Karpas-422 (cell line): ENCODE measurements around the gene RRP9. TPM values are rescaled to one million over a fixed set of nuclear protein-coding genes. Genes with fewer than 3 reads are reported as not detected.
A peak's percentile ranks its signal among the peaks of the same experiment; 100 is the strongest.

Source experiments
- DNase-seq: peaks from one replicate; pipeline ENCODE4 v3.0.0-alpha.2; 2015
- H2AFZ ChIP-seq: fragments of 200-600 bp; sonication (generic); 2 replicates; pipeline ENCODE4 v1.6.1; 2014; ENCODE audit warnings: antibody characterized with exemption, low read length, mixed read lengths
- H3K27ac ChIP-seq: fragments of 200-600 bp; sonication (generic); 2 replicates; pipeline ENCODE4 v1.5.1; 2014; ENCODE audit warnings: mild to moderate bottlenecking, low read length, moderate library complexity
- H3K27me3 ChIP-seq: fragments of 200-600 bp; sonication (generic); 2 replicates; pipeline ENCODE4 v1.6.1; 2014; ENCODE audit warnings: low read length, mixed read lengths
- H3K36me3 ChIP-seq: fragments of 200-600 bp; sonication (generic); 2 replicates; pipeline ENCODE4 v1.6.1; 2014; ENCODE audit warnings: low read length, mixed read lengths; ENCODE audit not compliant: insufficient read depth
- H3K4me1 ChIP-seq: fragments of 200-600 bp; sonication (generic); 2 replicates; pipeline ENCODE4 v1.6.1; 2014; ENCODE audit warnings: mild to moderate bottlenecking, low read length, mixed read lengths
- H3K4me2 ChIP-seq: fragments of 200-600 bp; sonication (generic); 2 replicates; pipeline ENCODE4 v1.6.1; 2014; ENCODE audit warnings: low read length, low read depth, mild to moderate bottlenecking; ENCODE audit not compliant: poor library complexity, severe bottlenecking
- H3K4me3 ChIP-seq: fragments of 200-600 bp; sonication (generic); 2 replicates; pipeline ENCODE4 v1.5.1; 2014; ENCODE audit warnings: mild to moderate bottlenecking, antibody characterized with exemption, low read length, mixed read lengths
- H3K79me2 ChIP-seq: fragments of 200-600 bp; sonication (generic); 2 replicates; pipeline ENCODE4 v1.6.1; 2014; ENCODE audit warnings: mild to moderate bottlenecking, low read length, mixed read lengths
- H3K9ac ChIP-seq: fragments of 200-600 bp; sonication (generic); 2 replicates; pipeline ENCODE4 v1.6.0; 2014; ENCODE audit warnings: low read length
- H3K9me2 ChIP-seq: fragments of 200-600 bp; sonication (generic), shearing (Covaris generic); replicated peaks from 2 replicates; pipeline ENCODE4 v1.6.0; 2014; ENCODE audit warnings: mild to moderate bottlenecking, low read length, moderate library complexity; ENCODE audit not compliant: insufficient read depth
- H3K9me3 ChIP-seq: fragments of 300-700, 200-600 bp; sonication (generic); 2 replicates; pipeline ENCODE4 v1.6.1; 2014; ENCODE audit warnings: low read length, mixed read lengths
- H4K20me1 ChIP-seq: fragments of 200-600 bp; sonication (generic); 2 replicates; pipeline ENCODE4 v1.6.1; 2014; ENCODE audit warnings: mild to moderate bottlenecking, antibody characterized with exemption, low read length, low read depth; ENCODE audit not compliant: insufficient read depth
- total RNA-seq: library from RNA; depleted of rRNA; stranded (reverse); fragments of >200 nt; shearing (Covaris generic); gene quantifications from 2 replicates; pipeline ENCODE4 v1.2.3, GENCODE V29; 2014; ENCODE audit warnings: low replicate concordance

The RRP9 gene
- total RNA-seq, 1 experiment from 2014 or later, result 15.1 TPM

GRCh38 chr3:51940648-51941462 lies 849 bp downstream of the RRP9 start:
- DNase-seq, result peak; percentile 53
- Histone ChIP-seq H3K9me2 (no peaks in the 10 kb centered on the region), H3K27ac (no peak overlapping the region; the same call in 1 of the 2 replicates), H3K27me3 (no peaks in the 10 kb centered on the region), H2AFZ (no peak overlapping the region), H3K4me1 (peaks cover 29% of the 10 kb centered on the region), H3K9ac (peak overlapping the region; percentile 89), H3K4me3 (peak overlapping the region; percentile 90), H4K20me1 (peaks cover 13% of the 10 kb centered on the region; the same call in 1 of the 2 replicates), H3K36me3 (peaks cover 13% of the 10 kb centered on the region; the same call in 1 of the 2 replicates), H3K4me2 (peak overlapping the region; percentile 93), H3K79me2 (peaks cover 34% of the 10 kb centered on the region), H3K9me3 (no peaks in the 10 kb centered on the region)

GRCh38 chr3:51938780-51939425 lies 2.8 kb downstream of the RRP9 start:
- H3K4me2 ChIP-seq, result no peak overlapping the region
- peaks cover 13% of the 10 kb centered on the region; the same call in 1 of the 2 replicates for H3K36me3 ChIP-seq

GRCh38 chr3:51937611-51938450 lies 3.9 kb downstream of the RRP9 start:
- H3K36me3 ChIP-seq, result peaks cover 13% of the 10 kb centered on the region; the same call in 1 of the 2 replicates
- H3K79me2 ChIP-seq, result peaks cover 34% of the 10 kb centered on the region
- no peak overlapping the region for H3K4me2 ChIP-seq
- H3K4me3 ChIP-seq, result no peak overlapping the region
- no peak overlapping the region for H2AFZ ChIP-seq
- H3K9me3 ChIP-seq, result no peaks in the 10 kb centered on the region
- no peaks in the 10 kb centered on the region for H3K27me3 ChIP-seq
- H3K27ac ChIP-seq, result no peak overlapping the region
- H3K9ac ChIP-seq, result no peak overlapping the region
- H3K4me1 ChIP-seq, result peaks cover 21% of the 10 kb centered on the region
- no peaks in the 10 kb centered on the region for H3K9me2 ChIP-seq
- DNase-seq, result no peak
- H4K20me1 ChIP-seq, result peaks cover 13% of the 10 kb centered on the region; the same call in 1 of the 2 replicates

More at GRCh38 chr3:51938780-51939425, 2.8 kb downstream of the RRP9 start:
- Histone ChIP-seq H3K27ac (no peak overlapping the region), H2AFZ (no peak overlapping the region), H3K4me3 (no peak overlapping the region), H3K9me2 (no peaks in the 10 kb centered on the region), H3K27me3 (no peaks in the 10 kb centered on the region), H3K79me2 (peaks cover 34% of the 10 kb centered on the region), H4K20me1 (peaks cover 13% of the 10 kb centered on the region; the same call in 1 of the 2 replicates), H3K9ac (no peak overlapping the region), H3K9me3 (no peaks in the 10 kb centered on the region), H3K4me1 (peaks cover 29% of the 10 kb centered on the region)
- DNase-seq, result no peak

DNA sequence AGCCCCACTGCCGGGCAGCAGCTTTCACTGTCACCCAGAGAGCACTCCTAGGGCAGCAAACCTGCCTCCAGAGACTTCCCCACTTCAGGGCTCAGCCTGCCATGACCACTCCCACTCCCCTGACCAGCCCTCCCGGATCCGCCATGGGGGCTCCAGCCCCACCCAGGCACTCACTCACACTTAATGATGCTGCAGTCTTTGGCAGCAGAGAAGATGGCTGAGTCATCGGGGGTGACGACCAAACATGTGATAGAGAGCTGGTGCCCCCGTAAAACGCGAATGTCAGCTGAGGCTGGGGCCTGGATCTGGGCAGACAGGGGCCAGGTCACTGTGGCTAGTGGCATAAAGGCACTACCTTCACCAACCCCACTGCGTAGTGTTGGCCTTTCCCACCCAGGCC lies 4.7 kb downstream of the RRP9 start:
- Histone ChIP-seq H3K27me3 (no peaks in the 10 kb centered on the region), H2AFZ (no peak overlapping the region), H3K27ac (no peak overlapping the region), H3K9me3 (no peaks in the 10 kb centered on the region), H3K4me1 (peaks cover 15% of the 10 kb centered on the region), H3K79me2 (peaks cover 34% of the 10 kb centered on the region), H4K20me1 (peaks cover 13% of the 10 kb centered on the region; the same call in 1 of the 2 replicates), H3K4me2 (no peak overlapping the region), H3K36me3 (peaks cover 13% of the 10 kb centered on the region; the same call in 1 of the 2 replicates), H3K4me3 (no peak overlapping the region), H3K9me2 (no peaks in the 10 kb centered on the region), H3K9ac (no peak overlapping the region)
- DNase-seq, result no peak

GRCh38 chr3:51935886-51936755 lies 5.6 kb downstream of the RRP9 start:
- no peaks in the 10 kb centered on the region for H3K9me3 ChIP-seq
- no peak overlapping the region for H3K9ac ChIP-seq
- H3K79me2 ChIP-seq, result peaks cover 29% of the 10 kb centered on the region
- H3K27me3 ChIP-seq, result no peaks in the 10 kb centered on the region
- H3K4me1 ChIP-seq, result peaks cover 15% of the 10 kb centered on the region
- H3K9me2 ChIP-seq, result no peaks in the 10 kb centered on the region
- H3K36me3 ChIP-seq, result peaks cover 13% of the 10 kb centered on the region; the same call in 1 of the 2 replicates
- H3K4me2 ChIP-seq, result no peak overlapping the region
- DNase-seq, result no peak
- H3K4me3 ChIP-seq, result no peak overlapping the region
- H3K27ac ChIP-seq, result no peak overlapping the region
- H2AFZ ChIP-seq, result no peak overlapping the region
- peaks cover 13% of the 10 kb centered on the region; the same call in 1 of the 2 replicates for H4K20me1 ChIP-seq

DNA sequence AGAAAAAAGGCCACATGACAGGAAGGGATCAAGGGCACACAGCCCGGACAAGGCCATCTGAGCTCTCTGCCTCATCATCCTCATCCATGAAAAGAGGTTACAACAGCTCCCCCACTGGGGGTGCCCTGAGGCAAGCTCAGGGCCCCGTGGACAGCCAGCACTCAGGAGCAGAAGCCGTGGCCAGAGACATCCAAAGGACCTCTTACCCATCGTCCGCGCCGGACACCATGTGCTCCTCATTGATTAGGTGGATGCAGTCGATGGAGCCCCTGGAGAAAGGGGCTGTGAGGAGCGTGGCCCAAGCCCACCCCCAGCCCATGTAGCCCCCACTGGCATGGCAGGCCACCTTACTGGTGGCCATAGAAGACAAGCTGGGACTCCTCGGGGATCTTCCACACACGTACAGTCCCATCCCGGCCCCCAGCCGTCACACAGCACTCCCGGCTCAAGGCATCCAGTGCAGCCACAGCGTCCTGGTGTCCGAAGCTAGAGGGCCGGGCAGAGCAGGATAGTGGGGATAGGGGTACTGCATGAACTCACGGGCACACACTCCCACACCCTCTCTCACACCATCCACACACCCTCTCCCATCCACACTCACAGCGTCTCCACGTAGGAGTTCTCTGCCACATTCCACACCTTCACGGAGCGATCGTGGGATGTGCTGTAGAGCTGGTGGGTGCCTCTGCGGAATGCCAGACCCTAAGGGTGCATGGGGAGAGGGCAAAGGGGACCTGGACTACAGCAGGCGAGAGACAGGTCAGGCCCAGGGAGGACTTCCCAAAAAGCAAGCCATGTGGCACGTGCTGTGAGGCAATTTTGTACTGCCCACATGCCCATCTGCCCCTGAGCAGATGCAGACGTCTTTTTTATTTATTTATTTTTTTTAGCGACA lies 6.5 kb downstream of the RRP9 start:
- Histone ChIP-seq H3K4me1 (peaks cover 7% of the 10 kb centered on the region), H3K36me3 (peaks cover 13% of the 10 kb centered on the region; the same call in 1 of the 2 replicates), H4K20me1 (peaks cover 6% of the 10 kb centered on the region; the same call in 1 of the 2 replicates), H3K27ac (no peak overlapping the region), H3K9ac (no peak overlapping the region), H3K4me2 (no peak overlapping the region), H3K9me2 (no peaks in the 10 kb centered on the region), H2AFZ (no peak overlapping the region), H3K9me3 (no peaks in the 10 kb centered on the region), H3K27me3 (no peaks in the 10 kb centered on the region), H3K79me2 (peaks cover 21% of the 10 kb centered on the region), H3K4me3 (no peak overlapping the region)
- no peak for DNase-seq
